HG03439 (cell line): ENCODE measurements around the gene SSC4D.
"Not testable (repeated sequence)": the region's sequence is repeated elsewhere in the genome, so short reads cannot be mapped to it uniquely, and the experiment has no call there.

Experiments
- ATAC-seq: cut with Tn5 transposase; IDR thresholded peaks from one replicate; pipeline ENCODE4 v1.9.1; 2021; ENCODE audit warnings: mild to moderate bottlenecking, moderate library complexity; ENCODE audit not compliant: unreplicated experiment

SSC4D gene

GRCh38 chr7:76409537-76409936 lies at the start of gene SSC4D:
SSC4D (minus strand) TSS chr7:76409697; CDS start chr7:76404439, 5,258 bp downstream.
- ATAC-seq, result no peak

GRCh38 chr7:76458504-76458903 lies 49.0 kb upstream of the SSC4D start:
- not testable (repeated sequence) for ATAC-seq

- ATAC-seq, result not testable (repeated sequence)
Measured at GRCh38 chr7:76457017-76457416, 47.5 kb upstream of the SSC4D start.

- ATAC-seq, result peak; percentile 59
Measured at GRCh38 chr7:76445577-76446008, 36.1 kb upstream of the SSC4D start.

- ATAC-seq, result not testable (repeated sequence)
Measured at GRCh38 chr7:76443846-76444245, 34.3 kb upstream of the SSC4D start.

GRCh38 chr7:76442664-76443446 lies 33.4 kb upstream of the SSC4D start:
- ATAC-seq, result not testable (repeated sequence)

- ATAC-seq, result peak; percentile 40
Measured at GRCh38 chr7:76441792-76442191, 32.3 kb upstream of the SSC4D start.

- not testable (repeated sequence) for ATAC-seq
Measured at GRCh38 chr7:76440404-76440803, 30.9 kb upstream of the SSC4D start.

- ATAC-seq, result not testable (repeated sequence)
Measured at GRCh38 chr7:76439120-76439888, 29.8 kb upstream of the SSC4D start.

GRCh38 chr7:76437873-76438272 lies 28.4 kb upstream of the SSC4D start:
- peak; percentile 70 for ATAC-seq

- ATAC-seq, result no peak
Measured at GRCh38 chr7:76430836-76431235, 21.3 kb upstream of the SSC4D start.

GRCh38 chr7:76430211-76430610 lies 20.7 kb upstream of the SSC4D start:
- ATAC-seq, result no peak

GRCh38 chr7:76428868-76429805 lies 19.6 kb upstream of the SSC4D start:
- ATAC-seq, result no peak

GRCh38 chr7:76428149-76428823 lies 18.8 kb upstream of the SSC4D start:
- ATAC-seq, result no peak

- no peak for ATAC-seq
Measured at GRCh38 chr7:76427635-76428034, 18.1 kb upstream of the SSC4D start.

GRCh38 chr7:76426246-76426645 lies 16.7 kb upstream of the SSC4D start:
- no peak for ATAC-seq

GRCh38 chr7:76425558-76425957 lies 16.1 kb upstream of the SSC4D start:
- ATAC-seq, result not testable (repeated sequence)

- no peak for ATAC-seq
Measured at GRCh38 chr7:76425156-76425555, 15.7 kb upstream of the SSC4D start.

- no peak for ATAC-seq
Measured at GRCh38 chr7:76424413-76425111, 15.1 kb upstream of the SSC4D start, which contains the start of gene ZP3. ZP3 (plus strand) TSS chr7:76424950; CDS start chr7:76424965, 15 bp downstream.
